Epithelial cell of esophagus (primary cell): ENCODE data around the gene SLC26A1.

Experiments used
- DNase-seq: peaks from one replicate; pipeline ENCODE4 v3.0.0; 2010; ENCODE audit warnings: low read depth
- H3K4me3 ChIP-seq: 2 replicates; pipeline ENCODE4 v1.5.1; 2011; ENCODE audit warnings: mild to moderate bottlenecking, low read length, control low read depth
- TF ChIP-seq, protein P1 (sequence below): IDR thresholded peaks from 2 replicates; pipeline ENCODE4 v1.5.1; 2011; ENCODE audit warnings: low read depth, mild to moderate bottlenecking, low read length, control low read depth, inconsistent platforms; ENCODE audit not compliant: insufficient read depth; ENCODE audit errors: missing control alignments

Gene SLC26A1

GRCh38 chr4:1039493-1040343 lies 46.5 kb upstream of the SLC26A1 start:
- DNase-seq = peak; percentile 53
- TF ChIP-seq, protein P1, sequence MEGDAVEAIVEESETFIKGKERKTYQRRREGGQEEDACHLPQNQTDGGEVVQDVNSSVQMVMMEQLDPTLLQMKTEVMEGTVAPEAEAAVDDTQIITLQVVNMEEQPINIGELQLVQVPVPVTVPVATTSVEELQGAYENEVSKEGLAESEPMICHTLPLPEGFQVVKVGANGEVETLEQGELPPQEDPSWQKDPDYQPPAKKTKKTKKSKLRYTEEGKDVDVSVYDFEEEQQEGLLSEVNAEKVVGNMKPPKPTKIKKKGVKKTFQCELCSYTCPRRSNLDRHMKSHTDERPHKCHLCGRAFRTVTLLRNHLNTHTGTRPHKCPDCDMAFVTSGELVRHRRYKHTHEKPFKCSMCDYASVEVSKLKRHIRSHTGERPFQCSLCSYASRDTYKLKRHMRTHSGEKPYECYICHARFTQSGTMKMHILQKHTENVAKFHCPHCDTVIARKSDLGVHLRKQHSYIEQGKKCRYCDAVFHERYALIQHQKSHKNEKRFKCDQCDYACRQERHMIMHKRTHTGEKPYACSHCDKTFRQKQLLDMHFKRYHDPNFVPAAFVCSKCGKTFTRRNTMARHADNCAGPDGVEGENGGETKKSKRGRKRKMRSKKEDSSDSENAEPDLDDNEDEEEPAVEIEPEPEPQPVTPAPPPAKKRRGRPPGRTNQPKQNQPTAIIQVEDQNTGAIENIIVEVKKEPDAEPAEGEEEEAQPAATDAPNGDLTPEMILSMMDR = no peak
- no peak overlapping the region for H3K4me3 ChIP-seq

- TF ChIP-seq, protein P1 = no peak
- H3K4me3 ChIP-seq = no peak overlapping the region
- no peak for DNase-seq
Observed at GRCh38 chr4:1038948-1039492, 45.8 kb upstream of the SLC26A1 start.

DNA sequence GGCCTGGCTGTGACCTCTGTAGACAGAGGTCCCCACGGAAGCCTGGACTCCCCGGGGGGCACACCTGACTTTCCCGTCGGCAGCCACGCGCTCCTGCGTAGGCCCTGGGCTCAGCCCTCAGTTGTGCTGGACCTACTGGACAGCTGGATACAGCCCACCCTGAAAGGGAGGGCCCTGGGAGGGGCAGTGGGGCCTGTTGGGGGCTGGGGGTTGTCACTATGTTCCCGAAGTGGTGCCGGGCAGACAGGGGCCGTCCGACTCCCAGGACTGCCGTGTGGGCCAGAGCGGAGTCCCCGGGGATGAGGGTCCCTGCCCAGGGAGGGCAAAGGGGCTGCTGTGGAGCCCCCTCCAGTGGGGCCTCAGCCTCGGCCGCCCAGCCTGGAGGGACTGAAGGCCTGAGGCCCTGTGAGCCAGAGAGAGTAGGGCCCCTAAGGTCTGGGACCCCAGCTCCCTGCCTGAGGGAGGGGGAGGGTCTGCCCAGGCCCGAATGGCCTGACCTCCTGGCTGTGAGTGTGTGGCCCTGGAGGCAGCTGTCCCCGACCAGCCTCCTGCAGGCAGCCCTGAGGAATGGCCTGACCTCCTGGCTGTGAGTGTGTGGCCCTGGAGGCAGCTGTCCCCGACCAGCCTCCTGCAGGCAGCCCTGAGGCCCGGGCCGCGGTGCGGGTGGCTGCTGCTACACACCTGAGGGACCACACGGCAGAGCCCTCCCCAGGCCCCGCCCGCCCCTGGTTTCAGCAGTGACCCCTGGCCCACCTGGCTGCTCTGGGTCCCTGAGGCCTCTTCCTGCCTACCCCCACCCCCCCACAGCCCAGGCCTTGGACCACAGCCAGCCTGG lies 44.0 kb upstream of the SLC26A1 start:
- no peak for DNase-seq
- TF ChIP-seq, protein P1 = no peak
- H3K4me3 ChIP-seq = no peak overlapping the region

GRCh38 chr4:1036095-1036494 lies 42.9 kb upstream of the SLC26A1 start:
- DNase-seq = no peak
- TF ChIP-seq, protein P1 = no peak
- no peak overlapping the region for H3K4me3 ChIP-seq

DNA sequence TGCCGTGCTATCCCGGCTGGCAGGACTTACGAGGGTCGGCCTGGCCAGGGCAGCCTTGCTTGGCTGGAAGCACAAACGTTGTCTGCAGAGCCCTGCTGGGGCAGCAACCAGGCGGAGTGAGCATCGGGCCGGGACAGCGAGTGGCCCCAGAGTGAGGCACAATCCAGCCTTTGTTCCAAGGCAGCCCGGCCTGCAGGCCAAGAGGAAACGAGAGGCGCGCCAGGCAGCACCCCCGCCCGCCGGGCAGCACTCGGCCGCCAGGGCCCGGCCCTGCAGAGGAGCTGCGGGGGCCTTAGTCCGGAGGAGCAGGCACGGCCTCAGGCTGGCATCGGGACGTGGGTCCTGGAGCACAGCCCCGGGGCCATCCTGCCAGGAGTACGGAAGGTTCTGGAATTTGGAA lies 42.3 kb upstream of the SLC26A1 start:
- no peak for DNase-seq
- no peak overlapping the region for H3K4me3 ChIP-seq
- TF ChIP-seq, protein P1 = no peak

GRCh38 chr4:1033840-1034551 lies 40.8 kb upstream of the SLC26A1 start:
- no peak for DNase-seq
- TF ChIP-seq, protein P1 = no peak
- no peak overlapping the region for H3K4me3 ChIP-seq
